ENCODE results near the gene SPOPL.
"Not testable (repeated sequence)": the region's sequence is repeated elsewhere in the genome, so short reads cannot be mapped to it uniquely, and the experiment has no call there.

Gene SPOPL

GRCh38 chr2:138501425-138502254 lies at the start of gene SPOPL:
Gene SPOPL (plus strand): TSS chr2:138501770. CDS start chr2:138550217, 48,447 bp downstream.
- DNase-seq (ENCODE audit: low read depth), result peak; percentile 80

- no peak for DNase-seq (ENCODE audit: low read depth)
Measured at GRCh38 chr2:138452324-138452723, 49.2 kb upstream of the SPOPL start.

GRCh38 chr2:138453815-138454214 lies 47.8 kb upstream of the SPOPL start:
- DNase-seq (ENCODE audit: low read depth), result no peak

- DNase-seq (ENCODE audit: low read depth), result no peak
Measured at GRCh38 chr2:138454761-138455160, 46.8 kb upstream of the SPOPL start.

- no peak for DNase-seq (ENCODE audit: low read depth)
Measured at GRCh38 chr2:138455275-138455674, 46.3 kb upstream of the SPOPL start.

- no peak for DNase-seq (ENCODE audit: low read depth)
Measured at GRCh38 chr2:138455691-138456090, 45.9 kb upstream of the SPOPL start.

- not testable (repeated sequence) for DNase-seq (ENCODE audit: low read depth)
Measured at GRCh38 chr2:138462689-138463088, 38.9 kb upstream of the SPOPL start.

GRCh38 chr2:138468617-138469016 lies 33.0 kb upstream of the SPOPL start:
- DNase-seq (ENCODE audit: low read depth), result no peak

GRCh38 chr2:138469411-138469810 lies 32.2 kb upstream of the SPOPL start:
- no peak for DNase-seq (ENCODE audit: low read depth)

- no peak for DNase-seq (ENCODE audit: low read depth)
Measured at GRCh38 chr2:138470941-138471340, 30.6 kb upstream of the SPOPL start.

GRCh38 chr2:138474100-138474825 lies 27.3 kb upstream of the SPOPL start:
- DNase-seq (ENCODE audit: low read depth), result no peak

- no peak for DNase-seq (ENCODE audit: low read depth)
Measured at GRCh38 chr2:138475277-138475776, 26.2 kb upstream of the SPOPL start.

- DNase-seq (ENCODE audit: low read depth), result no peak
Measured at GRCh38 chr2:138476186-138476585, 25.4 kb upstream of the SPOPL start.

- DNase-seq (ENCODE audit: low read depth), result no peak
Measured at GRCh38 chr2:138476940-138477339, 24.6 kb upstream of the SPOPL start.

- DNase-seq (ENCODE audit: low read depth), result not testable (repeated sequence)
Measured at GRCh38 chr2:138482796-138483195, 18.8 kb upstream of the SPOPL start.

- no peak for DNase-seq (ENCODE audit: low read depth)
Measured at GRCh38 chr2:138485019-138485418, 16.6 kb upstream of the SPOPL start.

- no peak for DNase-seq (ENCODE audit: low read depth)
Measured at GRCh38 chr2:138486363-138487198, 15.0 kb upstream of the SPOPL start.

- DNase-seq (ENCODE audit: low read depth), result no peak
Measured at GRCh38 chr2:138490673-138491494, 10.7 kb upstream of the SPOPL start.

GRCh38 chr2:138491495-138491862 lies 10.1 kb upstream of the SPOPL start:
- DNase-seq (ENCODE audit: low read depth), result no peak

- DNase-seq (ENCODE audit: low read depth), result no peak
Measured at GRCh38 chr2:138492160-138492559, 9.4 kb upstream of the SPOPL start.

GRCh38 chr2:138493334-138493733 lies 8.2 kb upstream of the SPOPL start:
- no peak for DNase-seq (ENCODE audit: low read depth)

All from stimulated activated CD8-positive, alpha-beta memory T cell treated with anti-CD3 and anti-CD28 coated beads, Interleukin-15, amount 100 ng/mL, for 24 hours (primary cell).